NCI-H128 (cell line): ENCODE data around the gene METTL25.

Experiments used
- DNase-seq: peaks from one replicate; lab custom pipeline; 2025; ENCODE audit not compliant: unreplicated experiment; lab: John Stamatoyannopoulos, UW

Gene METTL25

DNA sequence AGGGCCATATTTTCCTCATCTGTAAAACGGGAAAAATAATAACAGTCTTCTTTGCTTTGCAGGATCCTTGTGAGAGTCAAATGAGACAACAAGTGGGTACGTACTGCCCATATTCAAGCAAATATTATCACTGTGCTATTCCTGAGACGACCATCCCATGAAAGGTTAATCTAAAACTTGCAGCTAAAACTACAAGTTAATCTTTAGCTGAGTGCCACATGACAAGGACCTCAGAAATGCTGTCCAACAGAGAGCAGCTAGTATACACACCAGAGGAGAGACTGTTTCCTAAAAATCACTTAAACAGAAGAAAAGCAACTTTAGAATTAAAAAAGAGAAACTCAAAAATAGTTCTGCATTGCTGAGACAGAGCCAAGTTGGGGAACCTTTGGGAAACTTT is 165.7 kb downstream of the METTL25 start:
- no peak for DNase-seq

DNA sequence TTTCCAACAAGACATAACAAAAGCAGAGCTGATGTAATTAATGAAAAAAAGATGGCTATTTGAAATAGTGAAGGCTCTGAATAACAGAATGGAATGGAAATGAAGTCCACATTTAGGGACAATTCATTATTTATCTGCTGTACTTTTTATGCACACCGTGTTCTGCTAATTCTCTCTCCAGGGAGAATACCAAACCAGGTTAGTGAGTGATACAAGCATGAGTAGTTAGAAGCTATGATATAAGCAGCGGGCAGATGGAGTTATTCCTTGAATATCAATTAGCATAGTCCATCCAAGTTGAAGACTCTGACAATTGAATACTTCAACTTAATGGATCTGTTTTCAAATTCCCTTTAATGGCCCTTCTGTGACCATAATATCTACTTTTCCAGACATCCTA is 166.3 kb downstream of the METTL25 start:
- no peak for DNase-seq

- DNase-seq = no peak
Measured at GRCh38 chr12:82525616-82526015, 167.3 kb downstream of the METTL25 start.

DNA sequence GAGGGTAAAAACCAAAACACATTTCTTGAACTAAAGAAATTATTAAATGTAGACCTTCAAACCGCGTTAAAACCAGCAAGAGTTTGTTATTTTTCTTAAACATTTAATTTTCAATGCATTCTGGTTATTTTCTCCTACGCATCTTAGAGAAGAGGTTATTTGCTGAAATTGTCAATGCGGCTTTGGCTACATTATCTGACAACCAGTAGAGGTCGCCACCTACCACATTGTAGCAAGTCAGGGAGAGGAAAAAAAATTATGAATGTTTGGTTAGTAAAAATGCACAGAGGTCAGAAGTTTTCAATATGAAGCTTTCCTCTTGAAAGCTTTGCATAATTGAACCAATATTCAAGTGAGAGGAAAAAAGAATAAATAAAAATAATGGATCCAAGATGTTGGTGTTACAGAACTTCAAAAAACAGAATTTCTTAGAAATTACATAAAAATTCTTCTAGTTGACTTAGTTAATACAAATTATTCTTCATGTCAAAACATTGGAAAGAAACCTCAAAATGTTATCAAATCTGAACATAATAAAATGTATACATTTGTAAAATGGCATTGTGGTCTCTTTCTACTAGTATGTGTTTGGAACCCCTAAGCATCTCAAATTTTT is 168.9 kb downstream of the METTL25 start:
- peak; percentile 39 for DNase-seq
